H9 (cell line): ENCODE measurements around the gene CALN1. TPM values are rescaled to one million over a fixed set of nuclear protein-coding genes. Genes with fewer than 3 reads are reported as not detected.

Experiments used
- DNase-seq: peaks from one replicate; pipeline ENCODE4 v3.0.0-alpha.2; 2017
- H2AFZ ChIP-seq: one replicate; pipeline ENCODE4 v1.6.1; 2013; ENCODE audit warnings: mild to moderate bottlenecking, low read length, control low read depth, moderate library complexity
- H2AK5ac ChIP-seq: 2 replicates; pipeline ENCODE4 v1.6.1; 2013; ENCODE audit warnings: low read length, control low read depth, mixed read lengths; ENCODE audit not compliant: insufficient read length
- H2BK120ac ChIP-seq: one replicate; pipeline ENCODE4 v1.6.1; 2013; ENCODE audit warnings: low read depth, mild to moderate bottlenecking, low read length, control low read depth, inconsistent platforms; ENCODE audit not compliant: poor library complexity, severe bottlenecking
- H2BK12ac ChIP-seq: 2 replicates; pipeline ENCODE4 v1.6.1; 2013; ENCODE audit warnings: low read length, control low read depth, mixed read lengths, low read depth; ENCODE audit not compliant: insufficient read length
- H2BK15ac ChIP-seq: 2 replicates; pipeline ENCODE4 v1.6.1; 2013; ENCODE audit warnings: low read depth, low read length, control low read depth
- H2BK20ac ChIP-seq: one replicate; pipeline ENCODE4 v1.6.1; 2013; ENCODE audit warnings: low read depth, mild to moderate bottlenecking, low read length, control low read depth, inconsistent platforms; ENCODE audit not compliant: poor library complexity, severe bottlenecking
- H2BK5ac ChIP-seq: 2 replicates; pipeline ENCODE4 v1.6.1; 2013; ENCODE audit warnings: low read length, control low read depth, mixed read lengths; ENCODE audit not compliant: insufficient read length
- H3K14ac ChIP-seq: 2 replicates; pipeline ENCODE4 v1.6.1; 2013; ENCODE audit warnings: low read length, control low read depth; ENCODE audit not compliant: insufficient read depth
- H3K18ac ChIP-seq: 2 replicates; pipeline ENCODE4 v1.6.1; 2013; ENCODE audit warnings: low read depth, mild to moderate bottlenecking, mixed read lengths, low read length, control low read depth; ENCODE audit not compliant: insufficient read length
- H3K23ac ChIP-seq: 2 replicates; pipeline ENCODE4 v1.6.1; 2013; ENCODE audit warnings: low read length, control low read depth, mixed read lengths, low read depth; ENCODE audit not compliant: insufficient read length
- H3K23me2 ChIP-seq: 2 replicates; pipeline ENCODE4 v1.6.1; 2013; ENCODE audit warnings: low read depth, mild to moderate bottlenecking, mixed read lengths, low read length, control low read depth; ENCODE audit not compliant: insufficient read length, poor library complexity, severe bottlenecking
- H3K27ac ChIP-seq: 2 replicates; pipeline ENCODE4 v1.5.1; 2013; ENCODE audit warnings: low read length, control low read depth, mixed read lengths, low read depth; ENCODE audit not compliant: insufficient read length
- H3K27me3 ChIP-seq: 2 replicates; pipeline ENCODE4 v1.6.1; 2013; ENCODE audit warnings: low read length, control low read depth, inconsistent platforms; ENCODE audit not compliant: insufficient read depth
- H3K4ac ChIP-seq: 2 replicates; pipeline ENCODE4 v1.6.1; 2013; ENCODE audit warnings: low read depth, mild to moderate bottlenecking, control low read depth, inconsistent platforms, low read length, moderate library complexity
- H3K4me1 ChIP-seq: 2 replicates; pipeline ENCODE4 v1.6.1; 2013; ENCODE audit warnings: low read length, control low read depth, inconsistent platforms; ENCODE audit not compliant: insufficient read depth
- H3K4me2 ChIP-seq: 2 replicates; pipeline ENCODE4 v1.6.1; 2013; ENCODE audit warnings: low read length, control low read depth, mixed read lengths; ENCODE audit not compliant: insufficient read length, insufficient read depth
- H3K56ac ChIP-seq: 2 replicates; pipeline ENCODE4 v1.6.1; 2013; ENCODE audit warnings: low read depth, mild to moderate bottlenecking, mixed read lengths, low read length, control low read depth; ENCODE audit not compliant: insufficient read length
- H3K79me1 ChIP-seq: 2 replicates; pipeline ENCODE4 v1.6.1; 2013; ENCODE audit warnings: low read depth, mild to moderate bottlenecking, moderate library complexity, low read length, control low read depth, inconsistent platforms; ENCODE audit not compliant: insufficient read depth, poor library complexity, severe bottlenecking
- H3K79me2 ChIP-seq: 2 replicates; pipeline ENCODE4 v1.6.1; 2013; ENCODE audit warnings: low read length, control low read depth, inconsistent platforms; ENCODE audit not compliant: insufficient read depth
- H3K9ac ChIP-seq: 2 replicates; pipeline ENCODE4 v1.6.1; 2013; ENCODE audit warnings: low read length, control low read depth, mixed read lengths; ENCODE audit not compliant: insufficient read length; ENCODE audit errors: extremely low read depth
- H3K9me3 ChIP-seq: one replicate; pipeline ENCODE4 v1.6.1; 2013; ENCODE audit warnings: low read depth, low read length, inconsistent platforms; ENCODE audit not compliant: control insufficient read depth
- H3T11ph ChIP-seq: one replicate; pipeline ENCODE4 v1.6.1; 2013; ENCODE audit warnings: mild to moderate bottlenecking, low read length, control low read depth, inconsistent platforms
- H4K20me1 ChIP-seq: one replicate; pipeline ENCODE4 v1.6.1; 2013; ENCODE audit not compliant: control insufficient read depth, insufficient read length, insufficient read depth
- H4K5ac ChIP-seq: 2 replicates; pipeline ENCODE4 v1.6.1; 2013; ENCODE audit warnings: low read depth, mild to moderate bottlenecking, mixed read lengths, low read length, control low read depth; ENCODE audit not compliant: insufficient read length
- H4K8ac ChIP-seq: replicated peaks from 2 replicates; pipeline ENCODE4 v1.6.1; 2013; ENCODE audit warnings: low read length, control low read depth, mixed read lengths, low read depth; ENCODE audit not compliant: insufficient read length
- H4K91ac ChIP-seq: 2 replicates; pipeline ENCODE4 v1.6.1; 2013; ENCODE audit warnings: low read depth, mild to moderate bottlenecking, moderate library complexity, mixed read lengths, low read length, control low read depth; ENCODE audit not compliant: insufficient read length
- H3K27ac Mint-ChIP-seq, 3 experiments: 2 replicates in 2 of 3; 3 replicates in 1 of 3; pipeline ENCODE4 v1.8.0; 2020 to 2021; ENCODE audit warnings: mixed read lengths in 3 of 3, mild to moderate bottlenecking in 1 of 3, moderate library complexity in 1 of 3
- H3K27me3 Mint-ChIP-seq: 2 replicates; pipeline ENCODE4 v1.8.0; 2021; ENCODE audit warnings: low read depth, mild to moderate bottlenecking, moderate library complexity, mixed read lengths
- H3K36me3 Mint-ChIP-seq, 3 experiments: 2 replicates in 2 of 3; 3 replicates in 1 of 3; pipeline ENCODE4 v1.8.0; 2020 to 2021; ENCODE audit warnings: low read depth in 3 of 3, mixed read lengths in 3 of 3; ENCODE audit not compliant: insufficient read depth in 1 of 3
- H3K4me1 Mint-ChIP-seq, 2 experiments: 2 replicates each; pipeline ENCODE4 v1.8.0; 2020; ENCODE audit warnings: mixed read lengths in 2 of 2
- H3K4me3 Mint-ChIP-seq, 2 experiments: 2 replicates in 1 of 2; 3 replicates in 1 of 2; pipeline ENCODE4 v1.8.0; 2020 to 2021; ENCODE audit warnings: mild to moderate bottlenecking in 2 of 2, mixed read lengths in 2 of 2, moderate library complexity in 1 of 2
- H3K9me3 Mint-ChIP-seq, 2 experiments: 2 replicates in 1 of 2; 3 replicates in 1 of 2; pipeline ENCODE4 v1.8.0; 2020; ENCODE audit warnings: mild to moderate bottlenecking in 2 of 2, mixed read lengths in 2 of 2, moderate library complexity in 1 of 2
- WGBS: extraction: QIAGEN DNeasy Blood & Tissue Kit; methylation state at CpG from one replicate; pipeline ENCODE4 v1.1.7; 2013; ENCODE audit warnings: missing lambda C conversion rate, low lambda C conversion rate, mixed read lengths; ENCODE audit not compliant: insufficient read length; ENCODE audit errors: extremely low coverage; 5-methylcytosine and 5-hydroxymethylcytosine counted together
- total RNA-seq: library from RNA; stranded (reverse); gene quantifications from 2 replicates; pipeline ENCODE4 v1.2.1, GENCODE V29; 2021
- TF ChIP-seq, protein P1 (sequence below): fragments of 200-600 bp; sonication (generic); conservative IDR thresholded peaks from 3 replicates; pipeline ENCODE4 v1.8.0; 2021; ENCODE audit warnings: antibody characterized with exemption, mild to moderate bottlenecking

The CALN1 gene
- total RNA-seq, 1 experiment from 2014 or later = 2.8 TPM

DNA sequence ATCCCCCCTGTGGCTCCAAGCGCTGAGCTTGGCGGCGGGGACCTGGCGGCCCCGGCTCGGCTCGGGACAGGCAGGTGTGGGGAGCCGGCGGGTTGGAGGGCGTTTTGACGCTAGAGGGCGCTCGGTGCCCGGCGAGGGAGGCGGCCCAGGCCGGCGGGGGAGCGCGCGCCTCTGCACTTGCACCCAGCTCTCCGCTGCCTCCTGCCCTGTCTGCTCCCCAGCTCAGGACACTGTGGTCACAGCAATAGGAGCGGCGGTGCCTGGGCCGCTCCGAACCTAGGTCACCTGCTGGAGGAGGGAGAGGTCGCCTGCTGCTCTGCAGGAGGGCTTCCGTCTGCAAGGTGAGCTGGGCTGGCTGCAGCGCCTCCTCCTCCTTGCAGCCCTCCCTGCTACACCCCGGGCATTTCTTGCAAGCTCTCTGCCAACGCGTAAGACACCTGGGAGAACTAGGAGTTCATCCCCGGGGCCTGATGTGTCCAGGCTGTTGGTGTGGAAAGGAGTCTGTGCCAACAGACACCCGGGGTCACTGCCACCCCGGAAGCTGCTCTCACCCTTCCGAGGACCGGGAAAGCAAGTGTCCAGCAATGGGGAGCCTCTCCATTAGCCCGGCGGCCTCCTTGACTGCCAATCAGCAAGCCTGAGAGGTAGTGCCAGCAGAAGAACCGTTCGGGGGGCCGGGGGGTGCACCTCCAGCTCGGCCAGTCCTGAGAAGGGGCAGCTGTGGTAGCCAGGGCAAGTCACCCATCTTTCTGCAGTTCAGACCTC, 659.8 kb downstream of the CALN1 start:
- no peak overlapping the region for H3K23ac ChIP-seq
- H3K4me1 ChIP-seq = no peaks in the 10 kb centered on the region
- TF ChIP-seq, protein P1, sequence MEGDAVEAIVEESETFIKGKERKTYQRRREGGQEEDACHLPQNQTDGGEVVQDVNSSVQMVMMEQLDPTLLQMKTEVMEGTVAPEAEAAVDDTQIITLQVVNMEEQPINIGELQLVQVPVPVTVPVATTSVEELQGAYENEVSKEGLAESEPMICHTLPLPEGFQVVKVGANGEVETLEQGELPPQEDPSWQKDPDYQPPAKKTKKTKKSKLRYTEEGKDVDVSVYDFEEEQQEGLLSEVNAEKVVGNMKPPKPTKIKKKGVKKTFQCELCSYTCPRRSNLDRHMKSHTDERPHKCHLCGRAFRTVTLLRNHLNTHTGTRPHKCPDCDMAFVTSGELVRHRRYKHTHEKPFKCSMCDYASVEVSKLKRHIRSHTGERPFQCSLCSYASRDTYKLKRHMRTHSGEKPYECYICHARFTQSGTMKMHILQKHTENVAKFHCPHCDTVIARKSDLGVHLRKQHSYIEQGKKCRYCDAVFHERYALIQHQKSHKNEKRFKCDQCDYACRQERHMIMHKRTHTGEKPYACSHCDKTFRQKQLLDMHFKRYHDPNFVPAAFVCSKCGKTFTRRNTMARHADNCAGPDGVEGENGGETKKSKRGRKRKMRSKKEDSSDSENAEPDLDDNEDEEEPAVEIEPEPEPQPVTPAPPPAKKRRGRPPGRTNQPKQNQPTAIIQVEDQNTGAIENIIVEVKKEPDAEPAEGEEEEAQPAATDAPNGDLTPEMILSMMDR = peak; percentile 99
- H3T11ph ChIP-seq = no peak overlapping the region
- H4K5ac ChIP-seq = no peak overlapping the region
- H3K18ac ChIP-seq = no peak overlapping the region
- no peak overlapping the region for H2BK15ac ChIP-seq
- H3K79me1 ChIP-seq = no peaks in the 10 kb centered on the region
- H2BK120ac ChIP-seq = no peak overlapping the region
- H3K56ac ChIP-seq = no peak overlapping the region
- H3K14ac ChIP-seq = peak overlapping the region; percentile 59; the same call in 1 of the 2 replicates
- H4K91ac ChIP-seq = no peak overlapping the region
- DNase-seq = peak; percentile 91
- no peak overlapping the region for H4K8ac ChIP-seq
- no peak overlapping the region for H2BK12ac ChIP-seq
- Mint-ChIP-seq H3K4me3 (peak overlapping the region; percentile 58 to 69), H3K27ac (no peak overlapping the region), H3K9me3 (peaks cover 10 to 28% of the 10 kb centered on the region in 2 experiments; a peak in 4 of 5 replicates), H3K36me3 (peaks cover 4 to 9% (median 7%) of the 10 kb centered on the region in 3 experiments; a peak in 3 of 7 replicates), H3K27me3 (peaks cover 52% of the 10 kb centered on the region), H3K4me1 (peaks cover 6 to 11% of the 10 kb centered on the region in 2 experiments)
- peaks cover 3% of the 10 kb centered on the region for H3K23me2 ChIP-seq
- H2AK5ac ChIP-seq = no peak overlapping the region
- H3K79me2 ChIP-seq = no peaks in the 10 kb centered on the region
- H2BK20ac ChIP-seq = no peak overlapping the region
- H3K27me3 ChIP-seq = no peaks in the 10 kb centered on the region
- H3K4me2 ChIP-seq = peak overlapping the region; percentile 57
- no peak overlapping the region for H2BK5ac ChIP-seq
- H2AFZ ChIP-seq = no peak overlapping the region
- H3K27ac ChIP-seq = no peak overlapping the region
- H4K20me1 ChIP-seq = peaks cover 3% of the 10 kb centered on the region
- H3K9me3 ChIP-seq = no peaks in the 10 kb centered on the region
- H3K4ac ChIP-seq = no peak overlapping the region
- no CpG with 5 or more reads among the region's 43 CpGs for WGBS
- no peak overlapping the region for H3K9ac ChIP-seq
